GM12878 (cell line): ENCODE data around the gene MRPL36. TPM values are rescaled to one million over a fixed set of nuclear protein-coding genes. Genes with fewer than 3 reads are reported as not detected.

Source experiments
- BACH1 ChIP-seq: fragments of 450-650 bp; IDR thresholded peaks from 2 replicates; pipeline ENCODE4 v1.6.1; 2017; ENCODE audit warnings: mild to moderate bottlenecking, borderline replicate concordance
- CREB1 ChIP-seq: IDR thresholded peaks from 2 replicates; pipeline ENCODE4 v1.6.1; 2012; ENCODE audit warnings: low read depth, mild to moderate bottlenecking, inconsistent platforms
- FOXM1 ChIP-seq: IDR thresholded peaks from 2 replicates; pipeline ENCODE4 v1.6.1; 2012; ENCODE audit warnings: low read depth, mild to moderate bottlenecking, inconsistent platforms, low read length, moderate library complexity
- JUND ChIP-seq: IDR thresholded peaks from 2 replicates; pipeline ENCODE4 v1.6.1; 2012; ENCODE audit warnings: low read depth, mild to moderate bottlenecking, low read length, improper control_type of control experiment, moderate library complexity
- KDM1A ChIP-seq: fragments of 200-600 bp; sonication (generic); IDR thresholded peaks from 2 replicates; pipeline ENCODE4 v1.6.1; 2016; ENCODE audit warnings: borderline replicate concordance
- RUNX3 ChIP-seq: IDR thresholded peaks from 2 replicates; pipeline ENCODE4 v1.6.1; 2012; ENCODE audit warnings: low read length, inconsistent platforms
- TARDBP ChIP-seq: IDR thresholded peaks from 2 replicates; pipeline ENCODE4 v1.6.1; 2016; ENCODE audit warnings: borderline replicate concordance
- TCF7 ChIP-seq: IDR thresholded peaks from 2 replicates; pipeline ENCODE4 v1.6.1; 2014; ENCODE audit warnings: antibody characterized with exemption, borderline replicate concordance
- polyA plus RNA-seq, 11 experiments: library from polyadenylated mRNA; depleted of rRNA in 4 of 11; unstranded in 6 of 11; stranded (reverse) in 5 of 11; fragments of >200 nt; fragmentation: Nextera tagmentation in 4 of 11; fragmentation: Illumina TruSeq in 1 of 11; extraction: Ambion mirVana in 4 of 11; extraction: Trizol in 1 of 11; gene quantifications; 1 replicate in 1 of 11; 2 replicates in 10 of 11; pipeline versions ENCODE4 v1.2.1 to v1.2.3, GENCODE V29; 2011 to 2016; ENCODE audit warnings: inconsistent platforms in 2 of 11, missing spikeins in 2 of 11, low read depth in 1 of 11
- total RNA-seq, 4 experiments: library from RNA; depleted of rRNA in 3 of 4; stranded (reverse); fragments of >200 nt in 3 of 4; fragmentation: Illumina TruSeq in 1 of 4; extraction: Trizol in 1 of 4; gene quantifications; 2 replicates each; pipeline versions ENCODE4 v1.2.1 to v1.2.3, GENCODE V29; 2013 to 2021
- TF ChIP-seq, protein P1 (sequence below), 3 experiments: IDR thresholded peaks in 2 of 3; conservative IDR thresholded peaks in 1 of 3; 2 replicates each; pipeline ENCODE4 v1.5.1; 2011; ENCODE audit warnings: low read depth in 3 of 3, low read length in 3 of 3, mild to moderate bottlenecking in 3 of 3, control low read depth in 2 of 3, moderate library complexity in 2 of 3, inconsistent platforms in 1 of 3, mixed read lengths in 1 of 3; ENCODE audit not compliant: control insufficient read depth in 2 of 3, insufficient read depth in 1 of 3; ENCODE audit errors: extremely low read depth in 1 of 3
- TF ChIP-seq, protein P2 (sequence below): IDR thresholded peaks from 2 replicates; pipeline ENCODE4 v1.6.1; 2012; ENCODE audit warnings: low read depth, low read length, improper control_type of control experiment
- TF ChIP-seq, protein P3 (sequence below): fragments of 450-650 bp; IDR thresholded peaks from 2 replicates; pipeline ENCODE4 v1.6.1; 2017; ENCODE audit warnings: mild to moderate bottlenecking, low read depth, inconsistent platforms; ENCODE audit not compliant: poor library complexity, severe bottlenecking

Gene MRPL36
- total and polyA plus RNA-seq, 10 of the 15 experiments (the other 5 are each of a cell fraction or from before 2014, with no cell fraction given), result 89.2 to 559 (median 152) TPM

DNA sequence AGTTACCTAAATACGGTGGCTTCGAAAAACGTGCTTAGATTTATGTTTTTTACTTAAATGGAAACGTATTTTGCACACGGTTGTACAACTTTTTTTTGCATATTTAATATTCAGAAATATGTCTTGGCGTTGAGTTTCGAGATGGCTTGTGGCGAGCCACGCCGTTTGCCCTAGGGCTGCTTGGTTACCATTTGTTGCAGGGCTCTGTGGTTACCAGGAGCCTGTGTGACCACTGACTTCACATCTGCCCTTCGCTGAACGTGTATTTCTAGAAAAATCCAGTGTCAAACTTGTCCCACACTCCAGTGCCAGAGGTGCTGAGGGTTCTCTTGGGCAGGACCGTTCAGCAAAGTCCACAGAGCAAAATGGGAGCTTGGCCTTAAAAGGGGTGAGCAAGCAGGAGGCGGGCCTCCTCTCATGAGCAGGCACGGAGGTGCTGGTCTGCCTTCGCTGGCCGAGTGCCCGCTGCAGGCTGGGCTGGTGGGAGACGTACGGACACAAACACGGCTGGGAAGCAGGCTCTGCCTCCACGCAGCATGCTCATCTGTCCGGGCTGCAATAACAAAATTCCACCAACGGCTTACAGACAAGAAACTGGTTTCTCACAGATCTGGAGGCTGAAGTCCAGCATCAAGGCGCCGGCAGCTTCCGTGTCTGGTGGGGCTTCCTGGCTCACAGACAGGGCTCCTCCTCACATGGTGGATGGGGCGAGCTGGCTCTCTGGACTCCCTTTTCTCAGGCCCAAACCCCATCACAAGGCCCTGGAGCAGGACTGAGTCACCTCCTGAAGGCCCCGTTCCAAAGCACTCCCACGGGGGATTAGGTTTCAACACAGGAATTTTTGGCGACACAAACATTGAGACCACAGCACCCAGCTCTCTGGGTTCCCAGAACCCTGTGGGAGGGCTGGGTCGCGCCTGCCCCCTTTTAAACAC is 5.4 kb downstream of the MRPL36 start (continued):
- TF ChIP-seq JUND (no peak), BACH1 (0 out of 2 replicates have a peak, but pooled peaks have one; percentile 23), CREB1 (no peak), RUNX3 (peak; percentile 58), TARDBP (no peak), FOXM1 (peak; percentile 35; the same call in 1 of the 2 replicates), TCF7 (no peak), KDM1A (no peak)
- TF ChIP-seq, protein P1, sequence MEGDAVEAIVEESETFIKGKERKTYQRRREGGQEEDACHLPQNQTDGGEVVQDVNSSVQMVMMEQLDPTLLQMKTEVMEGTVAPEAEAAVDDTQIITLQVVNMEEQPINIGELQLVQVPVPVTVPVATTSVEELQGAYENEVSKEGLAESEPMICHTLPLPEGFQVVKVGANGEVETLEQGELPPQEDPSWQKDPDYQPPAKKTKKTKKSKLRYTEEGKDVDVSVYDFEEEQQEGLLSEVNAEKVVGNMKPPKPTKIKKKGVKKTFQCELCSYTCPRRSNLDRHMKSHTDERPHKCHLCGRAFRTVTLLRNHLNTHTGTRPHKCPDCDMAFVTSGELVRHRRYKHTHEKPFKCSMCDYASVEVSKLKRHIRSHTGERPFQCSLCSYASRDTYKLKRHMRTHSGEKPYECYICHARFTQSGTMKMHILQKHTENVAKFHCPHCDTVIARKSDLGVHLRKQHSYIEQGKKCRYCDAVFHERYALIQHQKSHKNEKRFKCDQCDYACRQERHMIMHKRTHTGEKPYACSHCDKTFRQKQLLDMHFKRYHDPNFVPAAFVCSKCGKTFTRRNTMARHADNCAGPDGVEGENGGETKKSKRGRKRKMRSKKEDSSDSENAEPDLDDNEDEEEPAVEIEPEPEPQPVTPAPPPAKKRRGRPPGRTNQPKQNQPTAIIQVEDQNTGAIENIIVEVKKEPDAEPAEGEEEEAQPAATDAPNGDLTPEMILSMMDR (IDR thresholded peaks at IDR 0.05 in 2 of 3, conservative IDR thresholded peaks at IDR 0.05 in 1 of 3; ENCODE audit: control insufficient read depth in 2 of 3, extremely low read depth in 1 of 3, insufficient read depth in 1 of 3, low read depth in 3 of 3, low read length in 3 of 3), result no peak
- TF ChIP-seq, protein P2, sequence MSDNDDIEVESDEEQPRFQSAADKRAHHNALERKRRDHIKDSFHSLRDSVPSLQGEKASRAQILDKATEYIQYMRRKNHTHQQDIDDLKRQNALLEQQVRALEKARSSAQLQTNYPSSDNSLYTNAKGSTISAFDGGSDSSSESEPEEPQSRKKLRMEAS, result 0 out of 2 replicates have a peak, but pooled peaks have one; percentile 22
- TF ChIP-seq, protein P3, sequence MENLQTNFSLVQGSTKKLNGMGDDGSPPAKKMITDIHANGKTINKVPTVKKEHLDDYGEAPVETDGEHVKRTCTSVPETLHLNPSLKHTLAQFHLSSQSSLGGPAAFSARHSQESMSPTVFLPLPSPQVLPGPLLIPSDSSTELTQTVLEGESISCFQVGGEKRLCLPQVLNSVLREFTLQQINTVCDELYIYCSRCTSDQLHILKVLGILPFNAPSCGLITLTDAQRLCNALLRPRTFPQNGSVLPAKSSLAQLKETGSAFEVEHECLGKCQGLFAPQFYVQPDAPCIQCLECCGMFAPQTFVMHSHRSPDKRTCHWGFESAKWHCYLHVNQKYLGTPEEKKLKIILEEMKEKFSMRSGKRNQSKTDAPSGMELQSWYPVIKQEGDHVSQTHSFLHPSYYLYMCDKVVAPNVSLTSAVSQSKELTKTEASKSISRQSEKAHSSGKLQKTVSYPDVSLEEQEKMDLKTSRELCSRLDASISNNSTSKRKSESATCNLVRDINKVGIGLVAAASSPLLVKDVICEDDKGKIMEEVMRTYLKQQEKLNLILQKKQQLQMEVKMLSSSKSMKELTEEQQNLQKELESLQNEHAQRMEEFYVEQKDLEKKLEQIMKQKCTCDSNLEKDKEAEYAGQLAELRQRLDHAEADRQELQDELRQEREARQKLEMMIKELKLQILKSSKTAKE, result peak; percentile 19
